Prostate gland (tissue), 2 donors: Measurements from ENCODE around the gene PIK3C2G. TPM values are rescaled to one million over a fixed set of nuclear protein-coding genes. Genes with fewer than 3 reads are reported as not detected.

Experiments used
- DNase-seq: peaks from one replicate; pipeline ENCODE4 v3.0.0-alpha.2; 2019; ENCODE audit warnings: low spot score
- H3K27ac ChIP-seq, 2 donors: fragments of 200-600 bp; sonication (generic); 2 replicates each; pipeline ENCODE4 v1.5.1; 2017 to 2019
- H3K27me3 ChIP-seq: fragments of 200-600 bp; sonication (generic); replicated peaks from 2 replicates; pipeline ENCODE4 v1.5.1; 2019; ENCODE audit not compliant: insufficient read depth
- H3K36me3 ChIP-seq, 2 donors: fragments of 200-600 bp; sonication (generic); 1 replicate in 1 of 2; 2 replicates in 1 of 2; pipeline versions ENCODE4 v1.5.1 to v1.8.1; 2017 to 2019
- H3K4me1 ChIP-seq: fragments of 200-600 bp; sonication (generic); replicated peaks from 2 replicates; pipeline ENCODE4 v1.5.1; 2019
- H3K4me3 ChIP-seq, 2 donors: fragments of 200-600 bp; sonication (generic); 2 replicates each; pipeline ENCODE4 v1.5.1; 2017 to 2019
- H3K9me3 ChIP-seq: fragments of 200-600 bp; sonication (generic); 2 replicates; pipeline ENCODE4 v1.5.1; 2017
- CTCF ChIP-seq, 4 experiments: fragments of 200-600 bp in 2 of 4; fragments of 450-650 bp in 2 of 4; sonication (generic) in 2 of 4; IDR thresholded peaks; 1 replicate in 3 of 4; 2 replicates in 1 of 4; pipeline ENCODE4 v1.5.1; 2016 to 2019; ENCODE audit warnings: antibody characterized with exemption in 4 of 4, mild to moderate bottlenecking in 2 of 4, moderate library complexity in 2 of 4
- POLR2A ChIP-seq: fragments of 450-650 bp; IDR thresholded peaks from one replicate; pipeline ENCODE4 v1.6.1; 2016; ENCODE audit warnings: antibody characterized with exemption, mild to moderate bottlenecking
- POLR2AphosphoS5 ChIP-seq: sonication (generic); formaldehyde crosslinking; IDR thresholded peaks from one replicate; pipeline ENCODE4 v1.6.1; 2017; ENCODE audit warnings: antibody characterized with exemption
- WGBS: methylation state at CpG from one replicate; pipeline ENCODE4 v1.1.5; 2018; 5-methylcytosine and 5-hydroxymethylcytosine counted together
- intact Hi-C: fragments of 100-400 bp; cut with DNase I; formaldehyde crosslinking; loops from one replicate; pipeline ENCODE4 v1.14.2; 2022
- total RNA-seq, 2 donors: library from RNA; depleted of rRNA; stranded (reverse); fragments of >200 nt; gene quantifications; one replicate each; pipeline ENCODE4 v1.1.0, GENCODE V29; 2016

The PIK3C2G gene
- total RNA-seq, 2 donors from 2014 or later, result 1.4 to 2.1 TPM

- Histone ChIP-seq H3K9me3 (no peaks in the 10 kb centered on the region), H3K27me3 (no peaks in the 10 kb centered on the region), H3K36me3 (no peaks in the 10 kb centered on the region), H3K4me1 (no peaks in the 10 kb centered on the region), H3K27ac (no peak overlapping the region), H3K4me3 (no peak overlapping the region)
- TF ChIP-seq POLR2A (no peak), CTCF (IDR thresholded peaks at IDR 0.05) (no peak), POLR2AphosphoS5 (no peak)
- intact Hi-C loops, result no loop called here
- 55% methylated on average over 1 of the region's 1 CpG for WGBS
- DNase-seq, result no peak
Measured at GRCh38 chr12:18304609-18305008, 43.3 kb downstream of the PIK3C2G start.

DNA sequence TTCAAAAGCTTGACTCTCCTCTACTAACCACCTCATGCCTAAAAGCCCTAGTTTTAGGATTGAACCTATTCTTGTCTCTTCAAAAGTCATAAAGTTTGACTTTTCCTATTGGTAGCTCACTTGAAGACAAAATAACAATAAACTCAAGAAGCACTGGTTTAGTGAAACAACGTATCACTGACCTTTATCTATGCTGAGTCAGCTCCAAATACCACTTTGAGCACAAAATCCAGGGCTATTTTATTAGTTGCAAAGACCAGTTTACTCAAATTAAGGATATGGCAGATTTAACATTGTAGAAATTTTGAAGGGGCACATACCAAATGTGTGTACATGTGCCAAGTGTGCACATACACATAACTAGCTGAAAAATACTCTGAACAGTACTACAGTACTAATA lies 45.0 kb downstream of the PIK3C2G start:
- no peak overlapping the region for H3K4me3 ChIP-seq
- 41% methylated on average over 1 of the region's 1 CpG for whole genome bisulfite sequencing
- H3K36me3 ChIP-seq, result no peaks in the 10 kb centered on the region

DNA sequence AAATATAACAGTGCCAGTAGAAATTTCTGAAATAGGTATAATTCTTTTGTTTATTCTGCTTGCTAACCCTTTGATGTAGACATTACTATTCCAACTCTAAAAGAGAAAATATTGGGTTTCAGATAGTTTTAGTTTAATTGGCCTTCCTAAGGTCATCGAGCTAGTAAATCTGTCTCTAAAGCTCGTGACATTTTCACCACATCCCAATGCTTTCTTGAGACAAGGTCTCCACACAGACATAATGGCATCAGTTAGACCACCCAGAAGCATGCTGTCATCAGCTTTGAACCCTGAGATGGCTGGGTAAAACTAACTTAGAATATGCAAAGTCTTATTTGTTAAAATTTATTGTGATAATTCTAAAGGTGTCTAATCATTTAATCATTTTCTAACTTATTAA lies 52.0 kb downstream of the PIK3C2G start:
- no peaks in the 10 kb centered on the region for H3K27me3 ChIP-seq
- H3K27ac ChIP-seq, result no peak overlapping the region
- no peaks in the 10 kb centered on the region for H3K9me3 ChIP-seq
- WGBS, result 20% methylated on average over 2 of the region's 2 CpGs
- H3K4me3 ChIP-seq, result no peak overlapping the region
- H3K36me3 ChIP-seq, result no peaks in the 10 kb centered on the region
- H3K4me1 ChIP-seq, result no peaks in the 10 kb centered on the region
- TF ChIP-seq POLR2AphosphoS5, result no peak
- no peak for TF ChIP-seq CTCF (IDR thresholded peaks at IDR 0.05)
- TF ChIP-seq POLR2A, result no peak
- DNase-seq, result no peak
- intact Hi-C loops, result no loop called here

More for the DNA sequence above, 45.0 kb downstream of the PIK3C2G start:
- Histone ChIP-seq H3K4me1 (no peaks in the 10 kb centered on the region), H3K9me3 (no peaks in the 10 kb centered on the region), H3K27me3 (no peaks in the 10 kb centered on the region), H3K27ac (no peak overlapping the region)
- intact Hi-C loops, result no loop called here
- no peak for DNase-seq
- TF ChIP-seq CTCF (IDR thresholded peaks at IDR 0.05) (no peak), POLR2AphosphoS5 (no peak), POLR2A (no peak)

DNA sequence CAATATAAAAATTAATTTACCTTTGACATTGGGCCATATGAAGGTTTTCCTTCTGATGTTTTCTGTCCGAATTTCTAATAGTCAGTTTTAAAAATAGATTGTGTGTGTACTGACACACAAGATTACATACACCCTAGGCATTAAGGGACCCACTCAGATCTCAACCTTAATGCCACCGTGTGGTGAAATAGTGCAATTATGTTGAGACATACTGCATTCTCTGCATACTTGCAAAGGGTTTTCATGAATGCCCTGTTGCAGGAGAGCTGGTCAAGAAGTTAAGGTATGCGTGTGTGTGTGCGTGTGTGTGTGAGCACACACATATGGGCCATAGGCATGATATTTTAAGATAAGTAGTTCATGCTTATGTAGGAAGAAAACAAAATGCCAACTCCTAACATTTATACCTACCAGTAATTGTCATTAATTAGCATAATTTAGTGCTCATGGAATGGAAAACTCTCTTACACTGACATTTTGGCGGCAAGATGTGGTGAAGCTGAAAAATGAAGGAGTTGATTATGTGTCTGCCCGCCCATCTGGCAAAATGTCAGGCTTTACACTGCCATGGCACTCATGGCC lies 58.8 kb downstream of the PIK3C2G start:
- TF ChIP-seq POLR2AphosphoS5 (no peak), CTCF (IDR thresholded peaks at IDR 0.05) (peak in 3 of 4 experiments; percentile 14 to 45 (median 35))
- H3K9me3 ChIP-seq, result no peaks in the 10 kb centered on the region
- no peaks in the 10 kb centered on the region for H3K4me1 ChIP-seq
- H3K36me3 ChIP-seq, result no peaks in the 10 kb centered on the region
- no peaks in the 10 kb centered on the region for H3K27me3 ChIP-seq
- no peak for DNase-seq
- intact Hi-C loops, result no loop called here
- no peak overlapping the region for H3K27ac ChIP-seq
- no peak overlapping the region for H3K4me3 ChIP-seq
- 65% methylated on average over 6 of the region's 6 CpGs for WGBS

- 49% methylated on average over 2 of the region's 2 CpGs for WGBS
- H3K36me3 ChIP-seq, result no peaks in the 10 kb centered on the region
- no peaks in the 10 kb centered on the region for H3K27me3 ChIP-seq
- no peak overlapping the region for H3K27ac ChIP-seq
- TF ChIP-seq POLR2A (no peak), CTCF (IDR thresholded peaks at IDR 0.05) (no peak), POLR2AphosphoS5 (no peak)
- no peak overlapping the region for H3K4me3 ChIP-seq
- no peak for DNase-seq
- intact Hi-C loops, result no loop called here
- H3K9me3 ChIP-seq, result no peaks in the 10 kb centered on the region
- H3K4me1 ChIP-seq, result no peaks in the 10 kb centered on the region
Measured at GRCh38 chr12:18320976-18321375, 59.7 kb downstream of the PIK3C2G start.
